HG02870 (cell line): ENCODE results near the gene UBAC2.
"Not testable (repeated sequence)": the region's sequence is repeated elsewhere in the genome, so short reads cannot be mapped to it uniquely, and the experiment has no call there.

ENCODE experiments used
- ATAC-seq: cut with Tn5 transposase; IDR thresholded peaks from one replicate; pipeline ENCODE4 v1.9.1; 2021; ENCODE audit warnings: mild to moderate bottlenecking, moderate library complexity; ENCODE audit not compliant: unreplicated experiment

Gene UBAC2

DNA sequence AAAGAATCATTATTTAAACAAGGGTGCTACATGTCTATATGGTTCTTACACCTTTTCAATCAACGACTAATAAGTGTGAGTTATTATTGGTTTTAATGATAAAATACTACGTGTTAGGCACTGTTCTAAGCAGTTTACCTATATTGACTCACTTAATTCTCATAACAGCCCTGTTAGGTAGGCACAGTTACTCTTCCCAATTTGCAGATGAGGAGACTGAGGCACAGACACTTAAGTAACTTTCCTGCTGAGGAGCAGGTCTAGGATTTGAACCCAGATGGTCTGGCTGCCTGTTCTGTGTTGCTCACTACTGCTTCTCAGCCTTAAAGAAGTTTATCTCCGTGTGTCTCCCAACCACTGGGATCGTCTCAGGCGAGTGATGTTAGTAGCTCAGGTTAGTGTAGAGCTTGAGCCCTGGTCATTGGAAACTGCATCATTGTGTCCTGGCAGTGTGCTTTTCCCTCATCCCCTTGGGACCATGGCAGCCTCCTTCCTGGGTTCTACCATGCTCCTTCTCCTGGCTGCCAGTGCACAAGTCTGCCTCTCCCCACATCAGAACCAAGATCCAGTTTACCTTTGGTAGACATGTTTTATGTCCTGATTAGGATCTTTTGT lies 10.9 kb downstream of the UBAC2 start:
- no peak for ATAC-seq

DNA sequence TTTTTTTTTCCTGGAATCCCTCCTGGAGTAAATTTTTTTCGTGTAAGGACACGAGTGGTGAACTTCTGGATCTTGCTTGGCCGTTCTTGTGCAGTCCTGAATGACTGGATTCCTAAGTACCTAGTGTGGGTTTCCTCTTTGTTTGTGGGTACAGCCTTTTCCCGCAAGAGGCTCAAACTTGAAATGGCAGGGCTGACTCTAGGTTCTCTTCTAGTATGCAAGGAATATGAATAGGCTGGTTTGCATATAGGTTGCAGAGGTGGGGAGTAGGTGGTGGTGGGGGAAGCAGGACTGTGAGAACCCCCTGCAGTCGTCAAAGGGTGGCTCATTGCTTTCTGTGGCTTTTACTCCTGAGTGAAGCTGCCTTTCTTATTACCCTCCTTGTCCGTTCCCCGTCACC lies 13.6 kb downstream of the UBAC2 start:
- ATAC-seq: peak; percentile 79

DNA sequence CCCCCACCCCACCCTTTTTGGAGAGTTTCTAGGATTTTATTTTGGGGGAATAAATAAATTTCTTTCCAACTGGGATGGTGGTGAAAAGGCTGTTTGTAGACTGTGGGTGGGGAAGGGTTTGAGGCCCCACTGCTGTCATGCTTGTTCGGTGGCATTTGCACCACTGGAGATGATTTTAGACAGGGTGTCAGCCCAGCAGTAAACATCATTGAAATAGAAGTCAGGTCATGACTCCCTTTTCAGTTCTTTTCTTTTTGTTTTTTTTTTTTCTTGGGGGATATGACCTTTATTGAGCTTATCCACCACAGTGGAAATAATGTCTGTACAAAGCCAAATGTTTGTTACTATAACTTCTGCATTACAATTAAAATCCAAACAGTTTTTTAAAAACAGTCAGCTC lies 14.1 kb downstream of the UBAC2 start:
- no peak for ATAC-seq

DNA sequence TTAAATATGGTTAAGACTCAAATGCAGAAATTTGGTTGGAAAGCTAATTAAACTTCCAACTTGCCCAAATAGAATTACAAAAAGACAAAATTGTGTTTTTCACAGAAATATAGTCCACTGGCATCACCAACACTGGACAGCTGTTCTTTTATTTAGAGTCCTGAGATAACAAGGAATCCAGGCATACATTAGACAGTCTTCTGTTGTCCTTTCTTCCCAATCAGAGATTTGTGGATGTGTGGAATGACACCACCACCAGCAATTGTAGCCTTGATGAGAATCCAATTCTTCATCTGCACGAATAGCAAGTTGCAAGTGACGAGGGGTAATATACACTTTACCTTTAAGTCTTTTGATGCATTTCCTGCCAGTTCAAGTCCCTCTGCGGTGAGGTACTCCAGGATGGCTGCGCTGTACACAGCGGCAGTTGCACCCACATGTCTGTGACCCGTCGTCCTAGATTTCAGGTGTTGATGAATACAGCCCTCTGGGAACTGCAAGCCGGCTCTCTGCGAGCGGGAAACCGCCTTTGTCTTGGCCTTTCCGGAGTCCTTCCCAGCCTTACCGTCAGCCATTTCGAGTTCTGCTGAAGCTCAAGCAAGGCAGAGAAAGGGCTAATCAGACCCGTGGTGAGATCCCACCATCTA lies 14.7 kb downstream of the UBAC2 start:
- no peak for ATAC-seq

DNA sequence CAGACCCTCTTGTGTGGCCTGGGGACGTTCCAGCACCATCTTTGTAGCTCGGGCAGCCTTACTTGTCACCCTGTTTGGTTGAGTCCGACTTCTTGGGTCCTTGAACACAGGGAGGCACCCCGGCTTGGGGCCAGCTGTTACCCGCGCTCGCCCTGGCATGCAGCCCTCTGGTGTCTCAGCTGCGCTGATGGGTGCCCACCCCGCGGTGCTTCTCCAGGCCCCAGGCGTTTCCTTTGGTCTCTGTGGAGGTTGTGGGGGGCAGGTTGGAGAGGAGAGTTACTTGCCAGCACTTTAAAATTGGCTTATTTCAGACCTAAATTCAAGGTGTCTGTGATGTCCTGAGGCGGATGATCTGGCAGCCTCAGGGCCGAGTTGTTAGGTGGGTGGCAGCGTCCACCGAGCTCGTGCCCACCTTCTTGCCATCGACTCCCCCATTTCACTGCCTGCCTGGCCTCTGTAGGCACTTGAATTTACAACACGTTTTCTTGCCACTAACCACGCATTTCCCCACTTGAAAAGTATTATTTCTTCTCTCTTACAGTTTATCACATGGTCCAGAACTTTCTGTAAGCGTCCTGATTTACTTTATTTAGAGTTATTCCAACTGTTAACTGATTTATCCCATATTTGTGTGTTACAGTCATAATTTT lies 16.9 kb downstream of the UBAC2 start:
- no peak for ATAC-seq

DNA sequence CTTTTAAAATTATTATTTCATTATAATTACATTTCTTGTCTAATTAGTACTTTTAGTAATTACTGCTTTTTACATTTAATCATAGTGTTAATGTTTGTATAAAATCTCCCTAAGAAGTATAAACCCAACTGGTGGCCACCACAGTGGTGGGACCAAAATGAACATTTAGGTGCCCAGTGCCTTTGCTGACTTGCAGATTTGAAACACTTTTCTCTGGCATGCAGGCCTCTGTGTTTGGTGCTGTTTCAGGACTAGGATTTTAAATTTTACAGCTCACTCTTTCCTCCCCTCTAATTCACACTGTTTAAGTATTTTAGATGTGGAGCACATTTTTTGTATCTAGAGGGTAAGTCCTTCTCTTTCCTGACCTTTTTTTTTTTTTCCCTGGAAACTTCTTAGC lies 17.5 kb downstream of the UBAC2 start:
- ATAC-seq: no peak

DNA sequence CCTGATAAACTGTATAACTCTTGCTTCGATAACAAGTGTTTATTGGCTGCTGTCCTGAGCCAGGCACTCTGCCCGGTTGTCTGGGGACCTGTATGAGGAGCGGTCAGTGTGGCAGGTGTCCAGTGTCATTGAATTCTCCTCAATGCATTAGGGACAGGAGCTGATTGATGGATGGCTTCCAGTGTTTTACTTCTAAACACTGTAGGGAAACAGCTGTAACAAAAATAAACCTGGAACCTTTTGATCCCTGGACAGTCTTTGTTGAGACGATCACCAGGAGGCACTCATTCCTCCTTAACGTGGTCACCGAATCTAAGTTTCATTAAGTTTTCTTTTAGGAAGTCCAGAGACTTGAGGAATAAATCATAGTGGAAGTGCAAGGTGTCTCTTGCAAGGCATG lies 17.9 kb downstream of the UBAC2 start:
- ATAC-seq: no peak

DNA sequence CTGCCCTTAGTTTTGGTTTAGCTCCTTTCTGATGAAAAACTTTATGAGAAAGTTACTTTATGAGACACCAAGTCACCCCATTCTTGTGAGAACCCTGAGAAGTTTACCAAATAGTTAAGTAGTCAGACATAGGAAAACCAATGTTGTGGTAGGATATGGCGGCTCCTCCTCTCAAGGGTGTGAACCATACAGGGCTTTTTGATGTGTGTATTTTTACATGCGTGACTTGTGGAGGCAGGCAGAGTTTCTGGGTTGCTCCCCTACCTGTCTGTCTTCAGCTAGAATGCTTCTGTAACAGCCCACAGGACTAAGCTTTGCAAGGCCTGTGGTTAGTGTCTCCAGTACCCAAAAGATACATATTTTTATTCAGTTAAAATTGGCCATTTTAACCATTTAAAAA lies 18.3 kb downstream of the UBAC2 start:
- no peak for ATAC-seq

DNA sequence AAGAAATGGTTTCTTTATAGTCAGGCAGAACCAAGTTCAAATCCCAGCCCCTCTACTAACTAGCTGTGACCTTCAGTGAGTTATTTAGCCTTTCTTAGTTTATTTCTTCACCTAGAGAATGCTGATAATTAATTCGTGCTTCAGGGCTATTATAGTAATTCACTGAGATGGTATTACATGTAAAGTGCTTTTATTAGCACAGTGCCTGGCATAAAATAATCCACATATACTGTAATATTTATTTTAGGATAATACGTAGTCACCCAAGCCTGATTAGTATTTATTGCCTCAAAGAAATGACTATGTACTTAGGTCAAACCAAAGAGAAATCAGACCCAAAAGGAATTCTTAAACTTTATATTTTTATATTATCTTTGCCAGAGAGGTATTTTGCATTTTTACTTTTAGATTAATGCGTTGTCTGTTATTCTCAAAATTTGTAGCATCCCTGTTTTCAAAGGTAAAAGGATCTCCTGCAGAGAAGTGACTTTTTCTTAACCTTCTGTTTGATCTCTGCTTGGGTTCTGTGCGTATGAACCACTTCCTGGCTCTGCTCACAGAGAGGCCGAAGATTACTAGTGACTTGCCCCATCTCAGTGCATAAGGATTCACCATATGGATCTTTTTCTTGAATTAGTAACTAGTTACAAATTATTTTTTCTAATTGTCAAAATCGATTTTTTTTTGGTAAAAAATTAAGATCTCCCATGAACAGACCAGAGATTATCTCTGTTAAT lies 19.7 kb downstream of the UBAC2 start:
- ATAC-seq: no peak

DNA sequence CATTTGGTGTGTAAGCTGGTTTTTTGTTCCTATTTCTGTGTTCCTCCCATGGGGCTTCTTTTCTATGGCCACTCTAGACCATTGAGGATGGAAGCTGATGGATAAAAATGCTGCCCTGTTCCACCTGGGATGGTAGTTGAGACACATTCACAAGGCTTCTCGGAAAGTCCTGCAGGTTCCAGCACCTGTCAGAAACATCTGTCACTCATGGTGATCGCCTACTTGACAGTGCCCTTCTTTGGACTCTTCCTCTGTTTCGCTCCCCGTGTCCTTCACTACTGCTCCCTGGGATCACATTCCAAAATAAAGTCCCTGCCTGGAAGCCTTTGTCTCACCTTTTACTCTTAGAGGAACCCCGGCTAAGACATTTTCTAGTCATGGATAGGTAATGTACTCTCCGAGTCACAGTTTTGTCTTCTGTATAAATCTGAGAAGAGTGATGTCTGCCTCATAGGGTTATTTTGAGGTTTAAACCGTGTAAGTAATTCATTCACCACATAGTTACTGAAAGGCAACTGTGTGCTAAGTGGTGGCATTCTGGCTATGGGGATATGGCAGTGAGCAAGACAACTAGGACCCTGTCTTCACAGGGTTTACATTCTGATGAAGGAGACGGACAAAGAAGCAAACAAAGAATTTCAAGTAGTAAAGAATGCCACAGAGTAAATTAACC lies 21.0 kb downstream of the UBAC2 start:
- ATAC-seq: no peak

DNA sequence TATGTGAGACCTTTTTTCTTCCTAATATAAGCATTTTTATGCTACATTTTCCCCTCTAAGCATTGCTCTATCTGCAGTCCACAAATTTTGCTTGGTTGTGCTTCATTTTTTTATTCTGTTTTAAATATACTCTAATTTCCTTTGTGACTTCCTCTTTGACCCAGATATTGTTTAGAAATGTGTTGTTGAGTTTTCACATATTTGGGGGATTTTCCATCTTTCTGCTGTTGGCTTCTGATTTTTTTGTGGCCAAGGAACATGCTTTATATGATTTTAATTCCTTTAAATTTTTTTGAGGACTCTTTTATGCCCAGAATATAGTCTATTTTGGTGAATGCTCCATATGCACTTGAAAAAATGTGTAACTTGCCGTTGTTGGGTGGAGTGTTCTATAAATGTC lies 22.9 kb downstream of the UBAC2 start:
- no peak for ATAC-seq

DNA sequence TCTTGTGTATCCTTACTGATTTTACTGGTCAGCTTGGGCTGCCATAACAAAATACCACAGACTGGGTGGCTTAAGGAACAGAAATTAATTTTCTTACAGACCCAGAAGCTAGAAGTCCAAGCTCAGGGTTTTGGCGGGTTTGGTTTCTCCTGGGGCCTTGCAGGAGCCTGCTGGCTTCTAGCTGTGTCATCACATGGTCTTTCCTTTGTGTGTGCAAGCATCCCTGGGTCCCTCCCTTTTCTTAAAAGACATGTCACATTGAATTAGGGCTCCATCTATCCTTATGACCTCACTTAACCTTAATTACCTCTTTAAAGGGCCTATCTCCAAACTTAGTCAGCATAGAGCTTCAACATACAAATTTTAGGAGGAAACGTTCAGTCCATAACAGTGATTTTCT lies 23.4 kb downstream of the UBAC2 start:
- ATAC-seq: no peak

DNA sequence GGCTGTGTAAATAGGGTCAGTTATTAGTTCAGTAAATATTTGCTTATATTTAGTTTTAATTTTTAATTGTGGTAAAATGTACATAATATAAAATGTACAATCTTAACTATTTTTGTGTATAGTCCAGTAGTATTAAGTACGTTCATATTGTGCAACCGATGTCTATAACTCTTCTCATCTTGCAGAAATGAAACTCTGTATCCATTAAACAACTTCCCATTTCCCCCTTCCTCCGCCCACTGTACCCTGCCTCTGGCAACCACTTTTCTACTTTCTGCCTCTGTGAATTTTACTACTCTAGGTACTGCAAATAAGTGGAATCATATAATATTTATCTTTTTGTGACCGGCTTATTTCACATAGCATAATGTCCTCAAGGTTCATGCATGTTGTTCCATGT lies 24.4 kb downstream of the UBAC2 start:
- no peak for ATAC-seq

DNA sequence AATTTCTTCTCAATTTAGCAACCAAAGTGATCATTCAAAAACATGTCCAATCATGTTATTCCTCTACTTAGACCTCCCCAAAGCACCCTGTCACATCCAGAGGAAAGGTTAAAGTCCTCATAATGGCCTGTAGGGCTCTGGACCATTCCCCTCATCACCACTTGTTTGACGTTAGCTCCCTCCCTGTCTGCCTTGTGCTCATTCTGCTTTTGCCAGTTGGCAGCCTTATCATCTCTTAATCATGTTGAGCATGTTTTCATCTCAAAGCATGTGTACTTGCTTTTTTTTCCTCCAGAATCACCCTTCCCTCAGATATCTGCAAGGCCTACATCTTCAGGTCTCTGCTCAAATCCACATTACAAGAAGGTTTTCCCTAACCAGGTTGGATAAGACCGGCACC lies 25.9 kb downstream of the UBAC2 start:
- ATAC-seq: no peak

DNA sequence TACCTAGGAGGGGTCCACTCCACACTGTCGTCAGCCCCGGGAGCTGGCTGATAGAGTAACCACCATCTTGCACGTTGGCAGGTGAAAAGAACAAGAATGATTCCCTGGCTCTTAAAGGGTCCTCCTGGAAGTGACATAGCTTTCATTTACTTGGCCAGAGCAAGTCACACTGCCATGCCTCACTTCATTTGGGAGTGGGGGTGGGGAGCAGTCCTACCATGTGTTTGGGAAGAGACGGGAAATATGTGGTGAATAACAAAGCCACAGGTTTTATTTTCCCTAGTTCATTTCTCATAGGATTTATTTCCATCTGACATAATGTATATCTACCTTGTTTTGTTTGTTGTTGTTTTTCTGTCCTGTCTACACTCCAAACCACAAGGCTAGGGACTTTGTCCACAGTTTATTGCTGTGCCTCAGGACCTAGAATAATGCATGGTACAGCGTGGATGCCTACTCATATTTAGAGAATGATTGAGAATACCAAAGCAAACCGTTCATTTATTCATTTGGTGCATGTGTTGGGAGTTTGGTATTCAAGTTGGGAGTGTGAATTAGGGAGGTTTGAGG lies 26.8 kb downstream of the UBAC2 start:
- ATAC-seq: no peak

DNA sequence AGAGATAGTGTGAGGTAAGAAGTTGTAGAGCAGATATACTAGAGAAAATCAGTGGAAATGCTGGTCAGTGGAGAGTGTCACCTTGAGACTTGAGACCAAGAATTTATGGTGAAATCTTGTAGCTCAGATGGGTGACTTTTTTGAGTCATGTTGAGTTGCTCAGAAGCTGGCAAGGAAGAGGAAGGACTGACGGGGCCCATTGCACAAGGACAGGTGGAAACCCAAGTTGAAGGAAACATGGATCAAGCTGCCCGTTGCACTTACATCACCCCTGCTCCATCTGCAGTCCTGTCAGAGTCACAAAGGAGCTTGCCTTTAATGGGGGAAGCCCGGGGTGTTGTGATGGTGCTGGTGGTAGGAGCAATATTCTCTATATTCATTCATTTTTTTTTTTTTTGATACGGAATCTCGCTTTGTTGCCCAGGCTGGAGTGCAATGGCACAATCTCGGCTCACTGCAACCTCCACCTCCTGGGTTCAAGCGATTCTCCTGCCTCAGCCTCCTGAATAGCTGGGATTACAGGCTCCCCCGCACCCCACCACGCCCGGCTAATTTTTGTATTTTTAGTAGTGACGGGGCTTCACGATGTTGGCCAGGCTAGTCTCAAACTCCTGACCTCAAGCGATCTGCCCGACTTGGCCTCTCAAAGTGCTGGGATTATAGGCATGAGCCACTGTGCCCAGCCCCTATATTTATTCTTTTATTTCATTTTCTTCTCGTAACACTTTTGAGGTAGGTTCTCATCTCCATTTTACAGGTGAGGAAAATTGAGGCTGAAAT lies 27.4 kb downstream of the UBAC2 start:
- ATAC-seq: no peak

DNA sequence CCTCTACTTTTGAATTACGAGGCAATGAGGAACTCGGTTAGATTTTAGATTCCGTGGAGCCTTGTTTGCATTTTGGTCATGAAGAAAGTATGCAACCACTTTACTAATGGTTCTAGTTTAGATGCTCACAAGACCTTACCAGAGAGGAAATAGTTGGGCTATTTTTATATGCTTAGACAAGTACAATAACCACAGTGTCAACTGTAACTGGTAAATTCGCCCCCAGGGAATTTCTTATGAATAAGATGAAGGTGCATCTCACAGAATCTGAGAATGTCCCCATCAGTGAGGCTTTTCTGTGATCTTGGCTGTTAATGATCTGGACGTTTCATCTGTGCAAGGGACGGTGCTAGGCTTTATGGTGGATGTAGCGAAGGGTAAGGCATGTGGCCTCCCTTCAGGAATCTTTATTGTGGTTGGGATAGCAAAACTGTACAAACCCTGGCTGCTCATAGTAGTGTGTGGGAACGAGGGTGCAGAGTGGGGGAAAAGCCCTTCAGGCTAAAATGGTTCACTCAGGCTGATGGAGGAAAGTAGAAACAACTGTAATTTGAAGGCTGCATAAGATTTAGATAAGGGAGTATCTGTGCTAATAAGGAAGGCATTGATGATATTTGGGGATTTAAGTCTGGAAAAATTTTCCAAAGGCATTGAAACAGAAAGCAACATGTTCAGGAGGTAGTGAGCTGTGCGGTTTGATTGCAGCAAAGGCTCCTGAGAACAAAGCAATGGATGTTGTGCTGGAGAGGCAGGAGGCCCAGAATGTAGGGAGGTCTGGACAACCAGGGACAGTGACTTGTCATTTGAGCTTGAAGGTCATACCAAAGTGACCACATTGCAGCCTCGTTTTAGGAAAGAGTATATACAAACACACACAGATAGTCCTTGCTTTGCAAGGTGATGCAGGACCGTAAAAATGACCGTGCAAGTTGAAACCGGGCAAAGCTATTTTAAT lies 28.4 kb downstream of the UBAC2 start:
- peak; percentile 95 for ATAC-seq

DNA sequence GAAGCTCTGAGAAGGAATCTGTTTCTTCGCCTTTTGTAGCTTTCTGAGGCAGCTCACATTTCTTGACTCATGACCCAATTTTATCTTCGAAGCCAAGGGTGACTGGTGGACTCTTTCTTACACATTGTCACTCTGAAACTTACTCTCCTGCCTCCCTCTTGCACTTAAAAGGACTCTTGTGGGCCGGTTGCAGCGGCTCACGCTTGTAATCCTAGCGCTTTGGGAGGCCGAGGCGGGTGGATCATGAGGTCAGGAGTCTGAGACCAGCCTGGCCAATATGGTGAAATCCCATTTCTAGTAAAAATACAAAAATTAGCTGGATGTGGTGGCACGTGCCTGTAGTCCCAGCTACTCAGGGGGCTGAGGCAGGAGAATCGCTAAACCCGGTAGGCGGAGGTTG lies 29.9 kb downstream of the UBAC2 start:
- ATAC-seq: not testable (repeated sequence)

DNA sequence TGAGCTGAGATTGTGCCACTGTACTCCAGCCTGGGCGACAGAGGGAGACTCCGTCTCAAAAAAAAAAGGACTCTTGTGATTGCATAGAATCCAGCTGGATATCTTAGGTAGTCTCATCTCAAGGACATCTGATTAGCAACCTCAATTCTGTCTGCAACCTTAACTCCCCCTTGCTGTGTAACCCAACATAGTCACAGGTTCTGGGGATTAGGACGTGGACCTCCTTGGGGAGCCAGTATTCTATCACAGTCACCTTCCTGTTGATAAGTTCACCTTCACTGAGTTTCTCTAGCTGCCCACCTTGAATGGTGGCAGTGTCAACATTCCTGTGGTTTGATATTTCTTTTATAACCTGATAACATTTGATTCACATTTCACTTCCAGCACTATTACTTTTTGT lies 30.3 kb downstream of the UBAC2 start:
- no peak for ATAC-seq
